ENCODE measurements around the gene SH3BP4.

Gene SH3BP4

DNA sequence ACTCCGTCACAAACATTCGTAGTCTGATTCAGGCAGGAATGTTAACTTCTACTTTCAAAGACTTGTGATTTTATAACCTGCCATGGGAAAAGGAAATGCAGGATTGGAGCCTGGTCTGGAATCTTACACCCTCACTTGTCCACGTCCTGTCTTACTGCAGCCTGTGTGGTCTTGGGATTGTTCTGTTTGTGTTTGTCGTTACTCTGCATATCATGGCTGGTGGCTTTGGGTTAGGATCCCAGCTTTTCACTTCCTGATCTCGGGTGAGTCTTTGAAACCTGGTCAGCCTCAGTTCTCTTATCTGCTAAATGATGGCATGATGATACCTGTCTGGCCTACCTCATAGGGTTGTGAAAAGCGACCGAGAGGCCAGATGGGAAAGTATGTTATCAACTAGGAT, 34.6 kb downstream of the SH3BP4 start:
- no peak for TF ChIP-seq CTCF (IDR thresholded peaks at IDR 0.05; ENCODE audit: control insufficient read depth, insufficient read depth, low read depth, low read length, missing control alignments)
- no peak for DNase-seq (ENCODE audit: low read depth)

DNA sequence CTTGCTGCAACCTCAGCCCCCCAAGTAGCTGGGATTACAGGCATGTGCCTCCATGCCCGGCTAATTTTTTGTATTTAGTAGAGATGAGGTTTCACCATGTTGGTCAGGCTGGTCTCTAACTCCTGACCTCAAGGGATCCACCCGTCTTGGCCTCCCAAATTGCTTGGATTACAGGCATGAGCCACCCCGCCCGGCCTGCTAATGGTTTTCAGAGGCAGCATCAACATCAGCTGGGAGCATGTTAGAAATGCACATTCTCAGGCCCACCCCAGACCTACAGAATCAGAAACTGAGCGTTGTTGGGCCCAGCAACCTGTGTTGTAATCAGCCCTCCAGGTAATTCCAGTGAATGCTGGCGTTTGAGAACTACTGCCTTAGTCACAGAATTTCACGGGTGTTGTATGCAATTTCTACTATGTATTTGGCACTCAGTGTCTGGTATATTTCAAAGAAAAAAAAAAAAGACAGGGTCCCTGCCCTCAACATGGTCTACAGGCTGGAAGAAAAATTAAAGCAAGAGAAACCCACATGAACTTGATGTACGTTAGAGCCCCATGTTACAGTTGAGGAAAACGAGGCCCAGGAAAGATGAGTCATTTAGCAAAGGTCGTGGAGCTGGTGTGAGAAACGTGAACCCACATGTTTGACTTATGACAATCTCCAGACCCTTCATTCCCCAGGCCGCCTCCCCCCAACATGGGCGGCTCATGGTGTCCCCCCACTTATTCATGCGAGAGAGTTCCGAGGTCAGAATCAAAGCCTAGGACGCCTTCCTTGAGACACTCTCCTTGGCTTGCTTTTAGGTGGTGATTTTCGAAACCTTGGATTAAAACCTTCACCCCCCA, 35.3 kb downstream of the SH3BP4 start:
- no peak for TF ChIP-seq CTCF (IDR thresholded peaks at IDR 0.05; ENCODE audit: control insufficient read depth, insufficient read depth, low read depth, low read length, missing control alignments)
- no peak for DNase-seq (ENCODE audit: low read depth)
- no peak overlapping the region for H3K4me3 ChIP-seq (ENCODE audit: control insufficient read depth, low read depth, low read length)

More for the DNA sequence above, 34.6 kb downstream of the SH3BP4 start:
- H3K4me3 ChIP-seq (ENCODE audit: control insufficient read depth, low read depth, low read length): no peak overlapping the region

DNA sequence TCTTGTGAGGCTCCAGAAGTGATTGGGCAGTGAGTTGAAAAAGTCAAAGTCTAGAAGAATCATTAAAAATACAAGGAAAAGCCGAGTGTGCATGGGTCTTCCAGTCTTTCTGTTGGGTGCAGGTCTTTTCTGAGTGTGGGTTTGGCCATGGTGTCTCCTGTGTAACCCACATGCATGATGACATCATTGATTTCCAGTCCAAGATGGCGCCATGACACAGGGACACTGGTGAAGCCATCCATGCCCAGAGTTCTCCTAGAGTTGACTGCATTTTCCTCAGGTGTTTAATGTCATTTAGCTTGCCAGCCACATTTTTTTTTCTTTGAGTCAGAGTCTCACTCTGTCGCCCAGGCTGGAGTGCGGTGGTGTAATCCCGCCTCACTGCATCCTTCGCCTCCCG, 35.9 kb downstream of the SH3BP4 start:
- DNase-seq (ENCODE audit: low read depth): no peak
- no peak overlapping the region for H3K4me3 ChIP-seq (ENCODE audit: control insufficient read depth, low read depth, low read length)
- no peak for TF ChIP-seq CTCF (IDR thresholded peaks at IDR 0.05; ENCODE audit: control insufficient read depth, insufficient read depth, low read depth, low read length, missing control alignments)

DNA sequence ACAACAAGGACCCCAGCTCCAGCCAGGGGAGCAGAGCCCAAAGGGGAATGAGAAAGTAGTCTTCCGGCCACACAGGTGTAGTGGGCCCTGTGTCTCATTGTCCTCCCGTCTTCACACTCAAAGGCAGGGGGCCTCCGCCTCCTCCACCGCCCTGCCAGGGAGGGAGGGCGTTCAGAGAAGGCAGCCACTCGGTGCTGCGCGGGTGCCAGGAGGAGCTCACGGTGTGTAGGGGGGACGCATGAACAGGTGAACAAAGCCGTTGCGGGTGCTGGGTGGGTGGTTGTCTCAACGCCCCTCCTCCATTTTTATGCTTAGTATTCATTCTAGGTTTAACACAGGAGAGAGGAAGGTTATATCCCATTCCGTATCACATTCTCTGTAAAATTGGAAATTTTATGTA, 36.7 kb downstream of the SH3BP4 start:
- no peak for TF ChIP-seq CTCF (IDR thresholded peaks at IDR 0.05; ENCODE audit: control insufficient read depth, insufficient read depth, low read depth, low read length, missing control alignments)
- DNase-seq (ENCODE audit: low read depth): no peak
- no peak overlapping the region for H3K4me3 ChIP-seq (ENCODE audit: control insufficient read depth, low read depth, low read length)

DNA sequence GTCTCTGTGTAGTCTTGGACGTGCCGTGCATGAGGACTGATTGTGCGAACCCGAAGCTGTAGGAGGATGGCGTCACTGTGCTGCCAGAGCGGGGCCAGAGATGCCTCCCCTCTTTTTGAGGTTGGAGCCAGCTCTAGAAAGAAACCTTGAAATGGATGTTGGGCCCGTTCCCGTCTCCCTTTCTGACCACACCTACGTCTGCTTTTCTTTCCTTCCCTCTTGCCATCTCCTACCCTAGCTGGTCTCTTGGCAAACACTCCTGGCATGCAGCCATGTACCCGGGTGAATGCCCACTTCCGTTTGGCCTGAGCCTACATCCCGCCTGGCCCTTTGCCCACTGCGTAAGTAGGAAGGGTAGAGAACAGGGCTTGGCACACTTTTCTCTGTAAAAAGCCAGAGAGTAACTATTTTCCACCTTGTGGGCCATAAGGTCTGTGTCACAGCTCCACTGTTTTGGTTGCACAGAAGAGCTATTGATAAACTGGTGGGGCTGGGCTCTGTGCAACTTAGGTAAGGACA, 37.4 kb downstream of the SH3BP4 start:
- no peak for DNase-seq (ENCODE audit: low read depth)
- no peak overlapping the region for H3K4me3 ChIP-seq (ENCODE audit: control insufficient read depth, low read depth, low read length)
- TF ChIP-seq CTCF (IDR thresholded peaks at IDR 0.05; ENCODE audit: control insufficient read depth, insufficient read depth, low read depth, low read length, missing control alignments): no peak

DNA sequence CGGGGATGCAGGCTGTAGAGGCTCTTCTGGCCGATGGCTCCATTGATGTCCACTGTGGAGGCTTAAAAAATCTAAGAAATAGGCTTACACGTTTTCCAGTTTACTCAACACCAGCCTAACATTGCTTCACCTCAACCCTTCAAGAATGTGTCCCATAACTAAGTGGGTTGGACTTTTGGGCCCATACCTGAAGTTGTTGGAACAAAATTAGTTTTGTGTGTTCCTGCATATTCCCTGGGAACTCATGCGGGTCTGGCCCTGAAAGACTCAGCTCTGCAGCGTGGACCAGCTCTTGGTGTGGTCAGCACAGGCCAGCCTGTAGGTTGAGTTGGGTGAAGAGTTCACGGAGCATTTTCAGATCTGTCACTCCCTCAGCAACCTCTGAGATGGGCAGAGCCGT, 38.5 kb downstream of the SH3BP4 start:
- no peak for DNase-seq (ENCODE audit: low read depth)
- TF ChIP-seq CTCF (IDR thresholded peaks at IDR 0.05; ENCODE audit: control insufficient read depth, insufficient read depth, low read depth, low read length, missing control alignments): no peak
- no peak overlapping the region for H3K4me3 ChIP-seq (ENCODE audit: control insufficient read depth, low read depth, low read length)

All from AG09309 (cell line).